GM18519 (cell line): Measurements from ENCODE around the gene LENEP.

Experiments
- ATAC-seq: cut with Tn5 transposase; IDR thresholded peaks from one replicate; pipeline ENCODE4 v1.9.1; 2021; ENCODE audit warnings: mild to moderate bottlenecking, moderate library complexity; ENCODE audit not compliant: unreplicated experiment, low FRiP score

The LENEP gene

GRCh38 chr1:154993572-154994268, at the start of gene LENEP:
Gene LENEP, plus strand, starts transcription at chr1:154993586. Its CDS starts 22 bp downstream, at chr1:154993608.
- ATAC-seq = no peak

- ATAC-seq = no peak
These were observed 49.6 kb upstream of the LENEP start for GRCh38 chr1:154943649-154944400.

GRCh38 chr1:154944401-154945159, 48.8 kb upstream of the LENEP start:
- ATAC-seq = no peak

GRCh38 chr1:154945160-154945961, 48.0 kb upstream of the LENEP start:
- no peak for ATAC-seq

GRCh38 chr1:154945962-154946850, 47.2 kb upstream of the LENEP start:
- no peak for ATAC-seq

GRCh38 chr1:154948079-154948478, 45.3 kb upstream of the LENEP start:
- no peak for ATAC-seq

- no peak for ATAC-seq
These were observed 41.3 kb upstream of the LENEP start for GRCh38 chr1:154951901-154952657.

GRCh38 chr1:154952664-154953063, 40.7 kb upstream of the LENEP start:
- no peak for ATAC-seq

GRCh38 chr1:154953611-154954038, 39.8 kb upstream of the LENEP start:
- no peak for ATAC-seq

- no peak for ATAC-seq
These were observed 38.8 kb upstream of the LENEP start for GRCh38 chr1:154954541-154954940.

- no peak for ATAC-seq
These were observed 38.2 kb upstream of the LENEP start for GRCh38 chr1:154955039-154955717.

GRCh38 chr1:154955718-154956543, 37.5 kb upstream of the LENEP start, which contains the start of gene PBXIP1:
Gene PBXIP1, minus strand, starts transcription at chr1:154956099. Its CDS starts 2,378 bp downstream, at chr1:154953721.
- no peak for ATAC-seq

GRCh38 chr1:154956544-154956941, 36.8 kb upstream of the LENEP start:
- ATAC-seq = no peak

- ATAC-seq = no peak
These were observed 36.2 kb upstream of the LENEP start for GRCh38 chr1:154957091-154957657.

GRCh38 chr1:154958036-154958435, 35.4 kb upstream of the LENEP start:
- ATAC-seq = no peak

GRCh38 chr1:154958681-154959425, 34.5 kb upstream of the LENEP start:
- no peak for ATAC-seq
